Activated CD8-positive, alpha-beta T cell treated with anti-CD3 and anti-CD28 coated beads, Interleukin-2, amount 10 ng/mL, durations not matched to agents 7 days and 5 days (primary cell): ENCODE measurements around the gene TWF2. TPM values are rescaled to one million over a fixed set of nuclear protein-coding genes. Genes with fewer than 3 reads are reported as not detected.
A peak's percentile ranks its signal among the peaks of the same experiment; 100 is the strongest.
"Not testable (repeated sequence)": the region's sequence is repeated elsewhere in the genome, so short reads cannot be mapped to it uniquely, and the experiment has no call there.

ENCODE experiments used
- ATAC-seq: fragments of 150-1000 bp; cut with Tn5 transposase; one replicate; pipeline ENCODE4 v1.10.0; 2021; ENCODE audit warnings: moderate library complexity
- CTCF ChIA-PET: fragments of 350-600 bp; sonication (Branson Sonifier 250); formaldehyde crosslinking; loops from one replicate; lab custom pipeline; 2021; ENCODE audit warnings: antibody characterized with exemption; lab: Charles Lee
- POLR2A ChIA-PET: fragments of 350-600 bp; sonication (Branson Sonifier 250); formaldehyde crosslinking; loops from one replicate; lab custom pipeline; 2021; ENCODE audit warnings: antibody characterized with exemption; lab: Charles Lee
- DNase-seq: peaks from one replicate; pipeline ENCODE4 v3.0.0-alpha.2; 2020
- H3K27ac Mint-ChIP-seq: one replicate; pipeline ENCODE4 v1.8.0; 2021; ENCODE audit warnings: mild to moderate bottlenecking, mixed read lengths
- H3K27me3 Mint-ChIP-seq: one replicate; pipeline ENCODE4 v1.8.0; 2021; ENCODE audit warnings: low read depth, mixed read lengths
- H3K36me3 Mint-ChIP-seq: one replicate; pipeline ENCODE4 v1.8.0; 2021; ENCODE audit warnings: low read depth, mixed read lengths
- H3K4me1 Mint-ChIP-seq: one replicate; pipeline ENCODE4 v1.8.0; 2021; ENCODE audit warnings: low read depth, mixed read lengths
- H3K4me3 Mint-ChIP-seq: one replicate; pipeline ENCODE4 v1.8.0; 2021; ENCODE audit warnings: mild to moderate bottlenecking, mixed read lengths
- H3K9me3 Mint-ChIP-seq: one replicate; pipeline ENCODE4 v1.8.0; 2022; ENCODE audit warnings: mixed read lengths; ENCODE audit not compliant: insufficient read depth
- total RNA-seq, 2 experiments: library from RNA; stranded (reverse); gene quantifications; one replicate each; pipeline ENCODE4 v1.2.3, GENCODE V29; 2021

TWF2 gene
- 100 to 1,000 TPM; 154 to 162 TPM for total RNA-seq

DNA sequence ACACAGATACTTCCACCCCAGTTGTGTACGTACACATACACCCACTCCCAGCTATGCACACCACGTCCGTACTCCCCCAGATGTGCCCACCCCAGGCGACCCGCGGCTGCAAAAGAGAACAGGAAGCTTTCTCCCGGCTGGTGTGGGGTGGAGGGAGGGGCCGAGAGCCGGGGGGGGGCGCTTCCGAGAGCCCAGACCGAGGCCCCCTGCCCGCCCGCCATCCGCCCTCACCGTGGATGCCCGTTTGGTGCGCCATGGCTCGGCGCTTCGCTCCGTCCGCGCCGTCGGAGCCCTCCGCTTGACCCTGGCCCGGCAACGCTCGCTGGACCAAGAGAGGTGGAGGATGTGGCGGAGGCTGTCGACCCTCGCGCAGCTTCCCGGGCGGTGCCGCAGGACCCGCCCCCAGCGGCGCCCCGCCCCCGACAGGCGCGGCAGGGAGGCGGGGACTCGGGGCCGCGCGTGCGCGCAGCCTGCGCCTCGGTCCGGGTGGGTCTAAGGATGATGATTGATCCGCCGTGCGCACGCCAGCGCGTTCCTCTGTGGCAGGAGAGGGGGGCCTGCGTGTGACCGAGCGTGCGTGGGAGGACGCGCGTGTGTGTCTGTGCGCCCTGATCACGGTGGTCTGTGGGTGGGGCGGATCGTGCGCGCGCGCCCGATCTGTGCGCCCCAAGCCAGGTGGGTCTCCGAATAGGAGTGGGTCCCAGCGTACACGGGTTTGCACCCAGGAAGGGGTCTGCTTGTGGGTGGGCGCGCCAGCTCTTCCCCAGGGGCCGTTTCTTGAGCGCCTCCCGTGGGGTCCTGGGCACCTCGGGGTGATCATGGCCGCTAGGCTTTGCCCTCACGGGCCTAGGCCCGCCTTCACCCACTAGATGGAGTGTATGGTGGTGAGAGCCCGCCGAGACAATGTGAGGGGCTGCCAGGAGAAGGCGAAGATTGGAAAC lies at the start of gene TWF2:
TSS of gene TWF2 (minus strand) at position 398 of the 941 bp plus-strand sequence. CDS start at position 256, 142 bp downstream.
- Mint-ChIP-seq H3K4me1 (peaks cover 73% of the 10 kb centered on the region), H3K36me3 (peaks cover 56% of the 10 kb centered on the region), H3K9me3 (no peaks in the 10 kb centered on the region), H3K4me3 (peak within 1 kb of the TSS; percentile 96), H3K27ac (peak within 1 kb of the TSS; percentile 96), H3K27me3 (no peaks in the 10 kb centered on the region)
- CTCF ChIA-PET: interaction anchor here (0.9 to 13.1 kb wide), 9 partner anchors 13 to 100 kb away, joined by 3 to 176 read pairs (median 13); partner anchors contain the start of genes TLR9 and WDR82
- ATAC-seq (peak; percentile 83), DNase-seq (peak; percentile 85)
- POLR2A ChIA-PET: interaction anchor here (0.5 to 20.7 kb wide), 11 partner anchors 9 to 1900 kb away, joined by 3 to 400 read pairs (median 4); partner anchors contain the start of genes GLYCTK, TLR9 and WDR82

- DNase-seq: no peak
- peak overlapping the region; percentile 100 for H3K27ac Mint-ChIP-seq
- H3K27me3 Mint-ChIP-seq: no peaks in the 10 kb centered on the region
- peak overlapping the region; percentile 100 for H3K4me3 Mint-ChIP-seq
- H3K9me3 Mint-ChIP-seq: no peaks in the 10 kb centered on the region
- ChIA-PET POLR2A (interaction anchor here (1.1 to 15.7 kb wide), 6 partner anchors 11 to 57 kb away, joined by 3 to 400 read pairs (median 8); partner anchors contain the start of genes PPM1M, TWF2 and WDR82), CTCF (interaction anchor here (0.5 to 7.9 kb wide), 16 partner anchors 9 to 158 kb away, joined by 3 to 102 read pairs (median 5); partner anchors contain the start of genes TWF2 and WDR82)
- peaks cover 55% of the 10 kb centered on the region for H3K4me1 Mint-ChIP-seq
- H3K36me3 Mint-ChIP-seq: peaks cover 21% of the 10 kb centered on the region
- ATAC-seq: no peak
Observed at GRCh38 chr3:52288674-52289073, 49.7 kb upstream of the TWF2 start.

- Mint-ChIP-seq H3K4me1 (peaks cover 67% of the 10 kb centered on the region), H3K36me3 (peaks cover 28% of the 10 kb centered on the region), H3K27me3 (no peaks in the 10 kb centered on the region), H3K27ac (peak overlapping the region; percentile 100), H3K4me3 (peak overlapping the region; percentile 100), H3K9me3 (no peaks in the 10 kb centered on the region)
- no peak for ATAC-seq
- DNase-seq: no peak
- ChIA-PET POLR2A (interaction anchor here (0.8 to 15.7 kb wide), 3 partner anchors 9 to 40 kb away, joined by 3 to 400 read pairs (median 77); partner anchors contain the start of genes PPM1M, TWF2 and WDR82), CTCF (interaction anchor here (0.9 to 7.9 kb wide), 6 partner anchors 8 to 65 kb away, joined by 3 to 102 read pairs (median 28); partner anchors contain the start of gene WDR82)
Observed at GRCh38 chr3:52286777-52287110, 47.8 kb upstream of the TWF2 start.

GRCh38 chr3:52284051-52284450 lies 45.1 kb upstream of the TWF2 start:
- H3K9me3 Mint-ChIP-seq, ATAC-seq, DNase-seq, H3K4me3 Mint-ChIP-seq, H3K27me3 Mint-ChIP-seq: not testable (repeated sequence)
- POLR2A ChIA-PET: interaction anchor here (0.6 to 15.7 kb wide), 3 partner anchors 12 to 53 kb away, joined by 3 to 400 read pairs (median 4); partner anchors contain the start of genes PPM1M and TWF2
- CTCF ChIA-PET: interaction anchor here (1.1 to 9.4 kb wide), 10 partner anchors 8 to 65 kb away, joined by 3 to 143 read pairs (median 11); partner anchors contain the start of genes PPM1M and TWF2
- peaks cover 30% of the 10 kb centered on the region for H3K36me3 Mint-ChIP-seq
- peak overlapping the region; percentile 68 for H3K27ac Mint-ChIP-seq
- peaks cover 73% of the 10 kb centered on the region for H3K4me1 Mint-ChIP-seq

GRCh38 chr3:52283306-52283705 lies 44.3 kb upstream of the TWF2 start:
- peaks cover 37% of the 10 kb centered on the region for H3K36me3 Mint-ChIP-seq
- no peaks in the 10 kb centered on the region for H3K9me3 Mint-ChIP-seq
- ChIA-PET CTCF (interaction anchor here (0.8 to 9.4 kb wide), 11 partner anchors 9 to 64 kb away, joined by 3 to 143 read pairs (median 4); partner anchors contain the start of genes PPM1M and TWF2), POLR2A (interaction anchor here (0.6 to 15.7 kb wide), 3 partner anchors 37 to 52 kb away, joined by 3 to 400 read pairs (median 3); partner anchors contain the start of genes PPM1M and TWF2)
- peak overlapping the region; percentile 10 for H3K4me3 Mint-ChIP-seq
- peak overlapping the region; percentile 62 for H3K27ac Mint-ChIP-seq
- peaks cover 67% of the 10 kb centered on the region for H3K4me1 Mint-ChIP-seq
- ATAC-seq (no peak), DNase-seq (no peak)
- H3K27me3 Mint-ChIP-seq: no peaks in the 10 kb centered on the region

DNA sequence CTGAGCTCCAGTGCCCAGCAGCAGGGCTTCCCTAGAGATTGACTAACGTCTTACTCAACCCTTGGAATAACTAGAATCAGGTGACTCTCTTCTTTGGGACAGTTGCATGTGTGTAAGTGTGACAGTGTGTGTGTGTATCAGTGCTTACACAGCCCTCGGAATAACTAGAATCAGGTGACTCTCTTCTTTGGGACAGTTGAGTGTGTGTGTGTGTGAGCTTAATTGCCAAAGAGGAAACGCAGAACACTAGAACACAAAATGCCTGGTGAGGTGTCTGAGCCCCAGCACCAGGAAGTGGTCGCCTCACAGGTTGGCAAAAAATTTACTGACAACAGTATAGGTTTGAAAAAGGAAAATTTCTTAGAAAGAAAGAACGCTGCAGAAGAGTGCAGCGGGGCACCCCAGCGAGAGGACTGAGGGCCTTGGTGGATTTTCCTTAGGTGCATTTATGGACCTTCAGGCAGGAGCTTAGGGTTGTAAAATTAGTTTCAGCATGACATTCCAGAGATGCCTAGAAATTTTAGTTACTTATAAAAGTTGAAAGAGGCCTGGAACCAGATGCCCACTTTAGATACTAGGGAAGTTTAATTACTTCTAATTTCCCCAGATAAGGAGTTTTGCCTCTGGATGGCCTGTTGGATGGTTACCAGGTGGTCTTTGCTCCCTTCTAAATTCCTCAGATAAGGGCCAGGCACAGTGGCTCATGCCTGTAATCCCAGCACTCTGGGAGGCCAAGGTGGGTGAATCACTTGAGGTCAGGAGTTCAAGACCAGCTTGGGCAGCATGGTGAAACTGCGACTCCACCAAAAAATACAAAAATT lies 43.2 kb upstream of the TWF2 start:
- DNase-seq (peak; percentile 78), ATAC-seq (peak; percentile 16)
- H3K9me3 Mint-ChIP-seq: no peaks in the 10 kb centered on the region
- H3K27ac Mint-ChIP-seq: peak overlapping the region; percentile 93
- CTCF ChIA-PET: interaction anchor here (0.7 to 9.4 kb wide), 13 partner anchors 11 to 984 kb away, joined by 3 to 143 read pairs (median 6); partner anchors contain the start of genes PPM1M, TLR9 and TWF2
- POLR2A ChIA-PET: interaction anchor here (0.7 to 15.7 kb wide), 6 partner anchors 10 to 64 kb away, joined by 3 to 400 read pairs (median 4); partner anchors contain the start of genes PPM1M and TWF2
- H3K4me3 Mint-ChIP-seq: peak overlapping the region; percentile 65
- no peaks in the 10 kb centered on the region for H3K27me3 Mint-ChIP-seq
- peaks cover 67% of the 10 kb centered on the region for H3K4me1 Mint-ChIP-seq
- H3K36me3 Mint-ChIP-seq: peaks cover 43% of the 10 kb centered on the region

DNA sequence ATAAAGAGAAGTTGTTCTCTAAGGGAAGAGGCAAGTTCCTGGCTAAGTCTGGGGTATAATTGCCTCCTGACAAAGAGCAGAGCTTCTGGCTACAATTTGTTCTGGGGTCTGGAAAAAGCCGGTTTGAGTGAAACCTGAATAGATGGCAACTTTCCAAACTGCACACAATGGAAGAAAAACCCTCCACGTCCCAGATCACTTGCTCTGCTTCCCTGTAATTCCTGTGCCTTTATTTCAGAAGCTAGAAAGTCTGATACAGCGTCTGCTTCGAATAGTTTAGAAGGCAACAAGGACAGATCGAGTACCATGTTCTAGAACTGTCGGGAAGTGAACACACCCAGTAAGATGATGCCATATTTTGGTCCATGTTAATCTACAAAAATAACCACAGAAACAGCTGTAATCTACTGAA lies 41.1 kb upstream of the TWF2 start:
- no peaks in the 10 kb centered on the region for H3K27me3 Mint-ChIP-seq
- ChIA-PET CTCF (interaction anchor here (0.9 to 9.4 kb wide), 10 partner anchors 8 to 226 kb away, joined by 3 to 143 read pairs (median 36); partner anchors contain the start of genes GLYCTK, PPM1M and TWF2), POLR2A (interaction anchor here (0.8 to 15.7 kb wide), 8 partner anchors 9 to 226 kb away, joined by 3 to 400 read pairs (median 10); partner anchors contain the start of genes GLYCTK, PPM1M, TLR9 and TWF2)
- peak overlapping the region; percentile 100 for H3K4me3 Mint-ChIP-seq
- H3K36me3 Mint-ChIP-seq: peaks cover 54% of the 10 kb centered on the region
- ATAC-seq: no peak
- DNase-seq: no peak
- no peaks in the 10 kb centered on the region for H3K9me3 Mint-ChIP-seq
- peak overlapping the region; percentile 99 for H3K27ac Mint-ChIP-seq
- H3K4me1 Mint-ChIP-seq: peaks cover 59% of the 10 kb centered on the region

- ChIA-PET POLR2A (interaction anchor here (0.6 to 15.7 kb wide), 11 partner anchors 9 to 226 kb away, joined by 3 to 400 read pairs (median 5); partner anchors contain the start of genes GLYCTK, PPM1M, TLR9 and TWF2), CTCF (interaction anchor here (0.7 to 9.4 kb wide), 14 partner anchors 8 to 279 kb away, joined by 3 to 143 read pairs (median 6); partner anchors contain the start of genes GLYCTK, PPM1M, SEMA3G and TWF2)
- Mint-ChIP-seq H3K27me3 (no peaks in the 10 kb centered on the region), H3K4me1 (peaks cover 55% of the 10 kb centered on the region), H3K4me3 (peak overlapping the region; percentile 100), H3K9me3 (no peaks in the 10 kb centered on the region), H3K36me3 (peaks cover 57% of the 10 kb centered on the region), H3K27ac (peak overlapping the region; percentile 99)
- ATAC-seq (no peak), DNase-seq (no peak)
Observed at GRCh38 chr3:52279596-52279995, 40.6 kb upstream of the TWF2 start.

DNA sequence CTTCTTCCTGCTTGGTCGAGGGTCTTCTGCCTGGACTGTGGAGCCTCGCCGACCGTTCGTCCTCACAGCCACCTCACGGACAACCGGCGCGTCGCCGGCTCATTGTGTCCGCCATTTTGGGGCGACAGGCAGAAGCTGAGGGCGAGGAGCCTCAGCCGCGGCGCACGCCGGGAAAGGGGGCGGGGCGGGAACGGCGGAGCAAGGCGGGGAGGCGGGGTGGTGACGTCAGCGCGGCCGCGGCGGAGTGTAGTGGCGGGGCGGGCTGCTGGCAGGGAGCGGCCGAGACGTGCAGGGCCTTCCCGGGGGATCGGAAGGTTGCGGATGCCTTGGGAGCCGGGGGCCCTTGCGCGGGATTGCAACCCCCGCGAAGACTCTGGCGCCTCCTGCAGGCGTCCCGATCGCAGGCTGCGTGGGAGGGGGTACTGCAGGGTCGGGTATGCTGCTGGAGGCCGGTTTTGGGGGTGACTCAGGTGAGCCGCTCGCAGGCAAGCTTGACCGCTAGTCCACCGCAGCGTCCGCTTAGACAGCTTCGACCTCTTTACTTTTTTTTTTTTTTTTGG lies 39.6 kb upstream of the TWF2 start, which contains the start of gene WDR82:
TSS of gene WDR82 (minus strand) at position 140 of the 560 bp plus-strand sequence. CDS start 288 bp downstream, outside the sequence.
- no peaks in the 10 kb centered on the region for H3K9me3 Mint-ChIP-seq
- peaks cover 67% of the 10 kb centered on the region for H3K36me3 Mint-ChIP-seq
- H3K4me1 Mint-ChIP-seq: peaks cover 56% of the 10 kb centered on the region
- POLR2A ChIA-PET: interaction anchor here (0.7 to 15.7 kb wide), 14 partner anchors 8 to 225 kb away, joined by 3 to 400 read pairs (median 7); partner anchors contain the start of genes GLYCTK, PPM1M, TLR9 and TWF2
- H3K4me3 Mint-ChIP-seq: peak within 1 kb of the TSS; percentile 100
- CTCF ChIA-PET: interaction anchor here (0.7 to 9.4 kb wide), 16 partner anchors 10 to 278 kb away, joined by 3 to 143 read pairs (median 4); partner anchors contain the start of genes GLYCTK, PPM1M, SEMA3G and TWF2
- no peaks in the 10 kb centered on the region for H3K27me3 Mint-ChIP-seq
- peak; percentile 98 for DNase-seq
- H3K27ac Mint-ChIP-seq: peak within 1 kb of the TSS; percentile 99
- peak; percentile 79 for ATAC-seq
